Omental fat pad (tissue), 4 donors: Measurements from ENCODE around the gene NLRP1. TPM values are rescaled to one million over a fixed set of nuclear protein-coding genes. Genes with fewer than 3 reads are reported as not detected.

Experiments used
- ATAC-seq: fragments of 150-250 bp; one replicate; pipeline ENCODE4 v1.9.1; 2016; ENCODE audit warnings: mild to moderate bottlenecking, moderate library complexity; ENCODE audit not compliant: low FRiP score
- DNase-seq: peaks from one replicate; pipeline ENCODE4 v3.0.0-alpha.2; 2019; ENCODE audit warnings: low spot score
- total RNA-seq, 4 donors: library from RNA; depleted of rRNA; stranded (reverse); fragments of >200 nt; gene quantifications; one replicate each; pipeline ENCODE4 v1.1.0, GENCODE V29; 2016
- TF ChIP-seq, protein P1 (sequence below), 3 donors: fragments of 450-650 bp; IDR thresholded peaks; one replicate each; pipeline ENCODE4 v1.5.1; 2016 to 2017; ENCODE audit warnings: antibody characterized with exemption in 3 of 3, mild to moderate bottlenecking in 3 of 3, moderate library complexity in 2 of 3

The NLRP1 gene
- total RNA-seq, 4 donors from 2014 or later: 26.1 to 88.3 (median 28.8) TPM

DNA sequence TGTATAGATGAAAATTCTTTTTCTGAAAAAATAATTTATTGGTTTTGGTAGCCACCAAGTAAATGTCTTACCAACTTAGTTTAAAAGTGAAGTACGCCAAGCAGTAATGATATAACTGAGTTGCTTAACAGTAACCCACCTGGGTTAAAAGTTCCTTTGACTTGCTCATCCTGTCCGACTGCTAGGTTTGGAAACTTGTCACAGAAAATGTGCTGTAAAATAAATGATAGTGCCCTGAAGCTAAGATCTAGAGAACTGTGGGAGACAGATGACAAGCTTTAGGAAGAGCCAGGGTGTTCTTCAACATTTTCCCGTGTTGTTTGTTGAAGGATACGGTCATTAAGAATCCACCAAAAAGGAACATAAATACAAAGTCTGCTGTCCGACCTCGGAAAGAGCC is 103.3 kb downstream of the NLRP1 start:
- ATAC-seq: no peak

DNA sequence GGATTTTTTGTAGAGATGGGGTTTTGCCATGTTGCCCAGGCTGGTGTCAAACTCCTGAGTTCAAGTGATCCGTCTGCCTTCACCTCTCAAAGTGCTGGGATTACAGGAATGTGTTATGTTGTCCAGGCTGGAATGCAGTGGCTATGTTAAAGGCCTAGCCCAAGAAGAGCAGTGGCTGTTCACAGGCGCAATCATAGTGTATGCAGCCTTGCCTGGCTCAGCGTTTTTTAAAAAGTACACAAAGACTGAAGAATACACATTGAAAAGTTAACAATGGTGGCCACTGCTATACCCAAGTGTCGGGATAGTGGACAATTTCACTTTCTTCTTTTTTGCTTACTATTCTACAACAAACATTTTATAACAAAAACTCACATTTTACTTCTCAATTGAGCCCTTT is 105.3 kb downstream of the NLRP1 start:
- ATAC-seq (no peak), DNase-seq (no peak)
- TF ChIP-seq, protein P1, sequence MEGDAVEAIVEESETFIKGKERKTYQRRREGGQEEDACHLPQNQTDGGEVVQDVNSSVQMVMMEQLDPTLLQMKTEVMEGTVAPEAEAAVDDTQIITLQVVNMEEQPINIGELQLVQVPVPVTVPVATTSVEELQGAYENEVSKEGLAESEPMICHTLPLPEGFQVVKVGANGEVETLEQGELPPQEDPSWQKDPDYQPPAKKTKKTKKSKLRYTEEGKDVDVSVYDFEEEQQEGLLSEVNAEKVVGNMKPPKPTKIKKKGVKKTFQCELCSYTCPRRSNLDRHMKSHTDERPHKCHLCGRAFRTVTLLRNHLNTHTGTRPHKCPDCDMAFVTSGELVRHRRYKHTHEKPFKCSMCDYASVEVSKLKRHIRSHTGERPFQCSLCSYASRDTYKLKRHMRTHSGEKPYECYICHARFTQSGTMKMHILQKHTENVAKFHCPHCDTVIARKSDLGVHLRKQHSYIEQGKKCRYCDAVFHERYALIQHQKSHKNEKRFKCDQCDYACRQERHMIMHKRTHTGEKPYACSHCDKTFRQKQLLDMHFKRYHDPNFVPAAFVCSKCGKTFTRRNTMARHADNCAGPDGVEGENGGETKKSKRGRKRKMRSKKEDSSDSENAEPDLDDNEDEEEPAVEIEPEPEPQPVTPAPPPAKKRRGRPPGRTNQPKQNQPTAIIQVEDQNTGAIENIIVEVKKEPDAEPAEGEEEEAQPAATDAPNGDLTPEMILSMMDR (IDR thresholded peaks at IDR 0.05): no peak

More for the DNA sequence above, 103.3 kb downstream of the NLRP1 start:
- TF ChIP-seq, protein P1 (IDR thresholded peaks at IDR 0.05): no peak
- DNase-seq: no peak

DNA sequence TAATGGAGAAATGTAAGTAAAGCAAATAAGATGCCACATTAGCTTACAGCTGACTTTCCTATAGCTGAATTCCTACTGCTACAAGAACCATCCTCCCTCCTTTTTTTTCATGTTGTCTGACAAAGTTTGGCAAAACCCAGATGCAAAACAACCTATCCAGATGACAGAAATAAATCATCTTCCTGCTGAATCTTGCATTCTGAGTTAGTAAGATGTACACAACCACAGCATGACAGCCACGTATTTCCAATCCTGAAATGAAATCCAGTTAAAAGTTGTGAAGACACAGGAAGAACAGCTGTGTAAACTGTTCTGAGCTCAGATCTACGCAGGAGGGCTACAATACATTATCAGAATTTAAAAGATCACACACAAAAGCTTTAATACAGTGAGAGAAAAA is 110.4 kb downstream of the NLRP1 start:
- TF ChIP-seq, protein P1 (IDR thresholded peaks at IDR 0.05): no peak
- ATAC-seq: no peak
- no peak for DNase-seq

DNA sequence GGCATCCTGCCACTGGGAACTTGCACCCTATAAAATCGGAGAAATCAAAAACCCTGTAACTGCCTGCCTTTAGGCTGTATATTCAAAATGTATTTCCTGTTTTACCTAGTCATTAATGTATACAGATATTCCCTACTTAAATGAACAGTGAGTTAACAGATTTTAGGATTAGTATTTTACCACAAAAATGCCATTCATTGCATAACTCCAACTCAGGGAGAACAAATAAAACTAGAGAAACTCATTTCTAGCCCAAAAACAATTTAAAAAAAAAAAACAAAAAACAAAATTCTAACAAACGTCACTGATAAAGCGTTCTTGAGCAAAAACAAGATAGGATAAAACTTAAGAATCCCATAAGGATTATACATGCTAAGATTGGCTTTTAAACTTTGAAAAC is 111.8 kb downstream of the NLRP1 start:
- no peak for DNase-seq
- TF ChIP-seq, protein P1 (IDR thresholded peaks at IDR 0.05): no peak
- ATAC-seq: no peak

DNA sequence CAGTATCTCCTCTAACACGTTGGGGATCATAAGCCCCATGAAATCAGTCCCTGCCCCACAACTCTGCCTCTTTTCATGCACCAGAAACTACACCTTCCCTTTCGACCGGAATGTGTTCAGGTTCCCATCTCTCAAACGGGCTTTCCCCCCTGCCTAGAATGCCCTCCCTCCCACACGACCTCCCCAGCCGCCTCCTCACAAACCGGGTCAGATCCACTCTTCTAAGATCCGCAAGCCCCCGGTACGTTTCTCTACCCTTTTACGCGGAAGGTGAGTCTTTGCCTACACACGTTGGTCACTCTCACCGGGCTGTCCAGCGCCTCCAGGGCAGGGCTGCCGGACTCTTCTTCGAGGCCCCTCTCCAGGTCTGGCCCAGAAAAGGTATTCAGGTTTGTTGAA is 116.2 kb downstream of the NLRP1 start:
- peak; percentile 35 for ATAC-seq
- TF ChIP-seq, protein P1 (IDR thresholded peaks at IDR 0.05): no peak

DNA sequence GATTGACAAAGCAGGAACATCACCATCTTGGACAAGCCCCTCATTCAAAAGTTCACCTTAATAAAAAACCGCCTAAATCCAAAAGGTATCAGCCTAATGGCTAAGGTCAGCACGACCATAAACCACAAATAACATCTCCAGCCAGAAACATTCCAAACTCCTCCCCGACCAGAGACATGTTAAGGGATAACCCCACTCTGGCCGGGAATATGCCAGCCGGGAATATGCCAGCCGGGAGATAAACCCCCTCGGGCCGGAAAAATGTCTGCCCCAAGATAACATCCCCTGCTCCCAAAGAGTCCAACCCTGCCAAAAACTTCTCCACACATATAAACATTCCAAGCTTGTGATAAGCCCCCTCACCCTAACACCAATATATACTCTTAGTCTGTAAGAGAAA is 116.9 kb downstream of the NLRP1 start:
- DNase-seq (no peak), ATAC-seq (no peak)
- TF ChIP-seq, protein P1 (IDR thresholded peaks at IDR 0.05): no peak

More for the DNA sequence above, 116.2 kb downstream of the NLRP1 start:
- DNase-seq: no peak

DNA sequence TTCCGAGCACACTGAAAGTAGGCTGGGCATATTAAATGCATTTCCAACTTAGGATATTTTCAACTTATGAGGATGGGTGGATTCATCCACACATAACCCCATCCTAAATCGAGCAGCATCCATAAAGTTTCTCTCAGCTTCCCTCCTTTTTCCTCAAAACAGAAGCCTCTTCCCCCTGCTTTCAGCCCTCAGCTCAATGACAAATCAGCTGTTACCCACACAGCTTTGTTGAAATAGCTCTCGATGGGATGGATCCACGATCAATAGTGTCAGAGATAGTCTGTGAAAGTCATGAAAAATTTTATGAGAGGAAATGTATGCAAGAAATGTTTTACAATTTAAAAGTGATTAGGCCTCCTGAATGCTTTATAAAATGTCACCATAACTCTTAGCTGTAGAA is 118.0 kb downstream of the NLRP1 start:
- TF ChIP-seq, protein P1 (IDR thresholded peaks at IDR 0.05): no peak
- DNase-seq: no peak
- no peak for ATAC-seq
